OCI-LY3 (cell line): ENCODE measurements around the gene CHRDL1.

Experiments used
- EZH2phosphoT487 ChIP-seq: fragments of 200-600 bp; shearing (Covaris generic); IDR thresholded peaks from 2 replicates; pipeline ENCODE4 v1.6.1; 2018; ENCODE audit warnings: antibody characterized with exemption, mixed run types, low read depth
- TF ChIP-seq, protein P1 (sequence below): fragments of 200-600, 300-600 bp; sonication (generic); IDR thresholded peaks from 2 replicates; pipeline ENCODE4 v1.5.1; 2014; ENCODE audit warnings: antibody characterized with exemption, low read length, low read depth

DNA sequence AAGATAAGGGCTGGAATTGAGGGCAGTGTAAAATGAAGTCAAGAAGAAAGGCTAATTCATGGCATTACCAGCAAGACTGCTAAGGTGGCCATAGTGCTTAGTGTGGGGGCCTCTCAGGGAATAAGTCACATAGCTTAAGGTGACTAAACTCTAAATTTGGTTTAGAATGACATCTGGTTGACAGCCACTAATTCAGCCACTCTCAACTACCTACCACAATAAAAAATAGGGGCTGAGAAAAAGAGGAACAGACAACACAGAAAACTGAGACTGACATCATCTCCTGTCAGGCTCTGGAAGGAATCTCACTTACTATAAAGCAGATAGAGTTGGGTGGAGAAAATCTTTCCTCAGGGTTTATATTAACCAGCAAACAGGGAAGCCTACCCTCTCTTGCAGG lies 96.9 kb downstream of the CHRDL1 start:
- TF ChIP-seq, protein P1, sequence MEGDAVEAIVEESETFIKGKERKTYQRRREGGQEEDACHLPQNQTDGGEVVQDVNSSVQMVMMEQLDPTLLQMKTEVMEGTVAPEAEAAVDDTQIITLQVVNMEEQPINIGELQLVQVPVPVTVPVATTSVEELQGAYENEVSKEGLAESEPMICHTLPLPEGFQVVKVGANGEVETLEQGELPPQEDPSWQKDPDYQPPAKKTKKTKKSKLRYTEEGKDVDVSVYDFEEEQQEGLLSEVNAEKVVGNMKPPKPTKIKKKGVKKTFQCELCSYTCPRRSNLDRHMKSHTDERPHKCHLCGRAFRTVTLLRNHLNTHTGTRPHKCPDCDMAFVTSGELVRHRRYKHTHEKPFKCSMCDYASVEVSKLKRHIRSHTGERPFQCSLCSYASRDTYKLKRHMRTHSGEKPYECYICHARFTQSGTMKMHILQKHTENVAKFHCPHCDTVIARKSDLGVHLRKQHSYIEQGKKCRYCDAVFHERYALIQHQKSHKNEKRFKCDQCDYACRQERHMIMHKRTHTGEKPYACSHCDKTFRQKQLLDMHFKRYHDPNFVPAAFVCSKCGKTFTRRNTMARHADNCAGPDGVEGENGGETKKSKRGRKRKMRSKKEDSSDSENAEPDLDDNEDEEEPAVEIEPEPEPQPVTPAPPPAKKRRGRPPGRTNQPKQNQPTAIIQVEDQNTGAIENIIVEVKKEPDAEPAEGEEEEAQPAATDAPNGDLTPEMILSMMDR = no peak
- TF ChIP-seq EZH2phosphoT487 = no peak
